Daoy (cell line): ENCODE results near the gene DPH2. TPM values are rescaled to one million over a fixed set of nuclear protein-coding genes. Genes with fewer than 3 reads are reported as not detected.

Experiments
- DNase-seq: peaks from one replicate; pipeline ENCODE4 v3.0.0-alpha.2; 2015; ENCODE audit warnings: low read depth
- total RNA-seq: library from RNA; depleted of rRNA; stranded (reverse); fragments of >200 nt; shearing (Covaris generic); gene quantifications from 2 replicates; pipeline ENCODE4 v1.2.3, GENCODE V29; 2014; rRNA removed

Gene DPH2, protein sequence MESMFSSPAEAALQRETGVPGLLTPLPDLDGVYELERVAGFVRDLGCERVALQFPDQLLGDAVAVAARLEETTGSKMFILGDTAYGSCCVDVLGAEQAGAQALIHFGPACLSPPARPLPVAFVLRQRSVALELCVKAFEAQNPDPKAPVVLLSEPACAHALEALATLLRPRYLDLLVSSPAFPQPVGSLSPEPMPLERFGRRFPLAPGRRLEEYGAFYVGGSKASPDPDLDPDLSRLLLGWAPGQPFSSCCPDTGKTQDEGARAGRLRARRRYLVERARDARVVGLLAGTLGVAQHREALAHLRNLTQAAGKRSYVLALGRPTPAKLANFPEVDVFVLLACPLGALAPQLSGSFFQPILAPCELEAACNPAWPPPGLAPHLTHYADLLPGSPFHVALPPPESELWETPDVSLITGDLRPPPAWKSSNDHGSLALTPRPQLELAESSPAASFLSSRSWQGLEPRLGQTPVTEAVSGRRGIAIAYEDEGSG
- 64.7 and 88.9 TPM in 2 replicates for total RNA-seq

GRCh38 chr1:43969746-43970466, at the start of gene DPH2:
Gene DPH2 (plus strand): TSS chr1:43970010. CDS start chr1:43970176, 166 bp downstream.
- peak; percentile 98 for DNase-seq

GRCh38 chr1:43921022-43921421, 48.8 kb upstream of the DPH2 start:
- no peak for DNase-seq

DNA sequence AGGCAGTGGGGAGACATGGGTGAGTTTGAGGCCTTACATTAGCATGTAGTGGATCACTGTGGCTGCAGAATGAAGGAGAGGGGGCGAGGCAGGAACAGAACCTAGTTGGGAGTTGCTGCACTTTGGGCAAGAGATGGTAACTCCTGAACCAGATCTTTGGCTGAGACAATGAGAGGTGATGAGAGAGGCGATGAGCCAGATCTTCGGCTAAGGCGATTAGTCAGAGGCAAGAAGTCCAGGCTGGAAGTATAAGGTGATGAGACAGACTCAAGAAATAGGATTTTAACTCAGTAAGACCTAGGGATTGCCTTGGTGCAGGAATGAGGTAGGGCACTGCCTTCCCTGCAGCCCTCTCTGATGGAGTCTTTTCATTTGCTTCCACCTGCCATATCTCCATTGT, 45.3 kb upstream of the DPH2 start:
- no peak for DNase-seq

GRCh38 chr1:43925846-43926245, 44.0 kb upstream of the DPH2 start:
- DNase-seq = no peak

- DNase-seq = no peak
Observed at GRCh38 chr1:43930168-43930948, 39.5 kb upstream of the DPH2 start.

DNA sequence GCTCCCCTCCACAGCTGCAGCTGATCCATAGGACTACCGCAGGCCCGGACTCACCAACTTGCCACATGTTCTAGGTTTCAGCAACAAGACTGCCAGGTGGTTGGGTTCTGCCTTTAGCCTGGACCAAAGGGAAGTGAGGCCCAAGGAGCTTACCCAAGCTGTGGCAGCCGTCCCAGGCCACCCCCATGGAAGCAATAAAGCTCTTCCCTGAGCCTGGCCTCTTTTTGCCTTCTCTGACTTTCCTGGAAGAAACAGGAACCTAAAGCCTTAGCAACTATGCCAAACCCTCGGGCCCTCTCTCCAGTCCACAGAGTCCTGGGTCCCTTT, 38.9 kb upstream of the DPH2 start:
- no peak for DNase-seq

GRCh38 chr1:43931711-43932660, 37.8 kb upstream of the DPH2 start:
- no peak for DNase-seq

- peak; percentile 68 for DNase-seq
Observed at GRCh38 chr1:43932786-43933385, 36.9 kb upstream of the DPH2 start.

- peak; percentile 67 for DNase-seq
Observed at GRCh38 chr1:43933386-43934100, 36.3 kb upstream of the DPH2 start, which contains the start of gene ARTN. Gene ARTN (plus strand): TSS chr1:43933801. CDS start chr1:43935657, 1,856 bp downstream.

DNA sequence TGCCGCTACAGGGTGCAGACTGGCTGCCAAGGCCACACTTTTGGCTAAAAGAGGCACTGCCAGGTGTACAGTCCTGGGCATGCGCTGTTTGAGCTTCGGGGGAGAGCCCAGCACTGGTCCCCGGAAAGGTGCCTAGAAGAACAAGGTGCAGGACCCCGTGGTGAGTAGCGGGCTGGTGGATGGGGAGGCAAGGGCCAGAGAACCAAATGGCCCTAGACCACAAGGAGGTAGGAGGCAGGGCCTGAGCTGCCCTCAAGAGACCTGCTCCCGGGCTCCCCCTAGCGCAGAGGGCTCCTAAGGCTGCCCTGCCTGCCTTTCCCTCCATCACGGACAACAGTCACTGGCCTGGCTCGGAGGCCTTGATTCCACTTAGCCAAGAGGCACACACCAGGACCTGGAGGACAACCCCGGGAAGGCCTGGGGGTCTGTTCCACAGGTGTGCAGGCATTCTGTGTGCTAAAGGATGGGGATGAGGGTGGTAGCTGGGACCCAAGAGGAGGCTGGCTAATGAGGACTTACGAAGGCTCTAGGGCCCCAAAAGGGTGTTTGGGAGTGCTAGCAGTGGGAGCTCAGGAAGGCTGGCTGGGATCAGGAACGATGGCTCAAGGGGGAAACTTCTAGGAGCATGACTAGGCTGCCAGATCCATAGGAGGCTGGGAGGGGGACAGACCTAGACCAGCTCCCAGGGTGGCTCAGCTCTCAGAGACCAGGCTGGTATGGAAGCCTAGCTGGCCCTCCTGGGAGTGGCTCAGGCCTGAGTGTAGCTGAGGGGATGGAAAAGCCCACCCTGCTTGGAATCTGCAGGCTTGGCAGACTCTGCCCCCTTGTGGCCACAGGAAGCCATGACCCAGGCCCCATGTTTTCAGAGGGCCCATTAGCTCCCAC, 35.5 kb upstream of the DPH2 start:
- DNase-seq = peak; percentile 77

DNA sequence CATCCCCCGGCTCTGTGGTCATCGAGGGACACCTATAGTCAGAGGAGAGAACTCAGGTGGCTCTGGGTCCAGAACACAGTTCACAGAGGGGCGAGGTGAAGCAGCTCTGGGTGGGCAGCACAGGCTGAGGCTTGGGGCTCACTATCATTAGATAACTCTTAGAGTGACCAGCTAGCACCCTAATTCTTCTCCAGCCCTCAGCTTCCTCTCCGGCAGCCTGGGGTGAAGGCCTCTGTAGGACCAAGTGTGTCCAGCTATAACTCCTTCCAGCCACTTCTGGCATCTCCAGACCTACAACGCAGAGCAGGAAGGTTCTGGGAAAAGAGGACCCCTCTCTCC, 34.9 kb upstream of the DPH2 start:
- DNase-seq = no peak

DNA sequence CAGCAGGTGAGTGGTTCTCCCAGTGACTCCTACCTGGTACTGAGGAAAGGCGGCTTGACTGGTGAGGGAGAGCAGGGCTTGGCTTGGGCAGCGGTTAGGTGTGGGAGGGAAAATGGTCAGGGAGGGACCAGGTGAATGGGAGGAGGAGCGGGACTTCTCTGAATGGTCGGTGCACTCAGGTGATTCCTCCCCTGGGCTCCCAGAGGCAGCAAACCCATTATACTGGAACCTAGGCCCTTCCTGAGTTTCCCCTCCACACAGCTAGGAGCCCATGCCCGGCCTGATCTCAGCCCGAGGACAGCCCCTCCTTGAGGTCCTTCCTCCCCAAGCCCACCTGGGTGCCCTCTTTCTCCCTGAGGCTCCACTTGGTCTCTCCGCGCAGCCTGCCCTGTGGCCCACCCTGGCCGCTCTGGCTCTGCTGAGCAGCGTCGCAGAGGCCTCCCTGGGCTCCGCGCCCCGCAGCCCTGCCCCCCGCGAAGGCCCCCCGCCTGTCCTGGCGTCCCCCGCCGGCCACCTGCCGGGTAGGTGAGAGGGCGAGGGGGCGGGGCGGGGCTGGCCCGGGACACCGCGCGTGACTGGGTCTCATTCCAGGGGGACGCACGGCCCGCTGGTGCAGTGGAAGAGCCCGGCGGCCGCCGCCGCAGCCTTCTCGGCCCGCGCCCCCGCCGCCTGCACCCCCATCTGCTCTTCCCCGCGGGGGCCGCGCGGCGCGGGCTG, 33.9 kb upstream of the DPH2 start:
- DNase-seq = no peak

DNA sequence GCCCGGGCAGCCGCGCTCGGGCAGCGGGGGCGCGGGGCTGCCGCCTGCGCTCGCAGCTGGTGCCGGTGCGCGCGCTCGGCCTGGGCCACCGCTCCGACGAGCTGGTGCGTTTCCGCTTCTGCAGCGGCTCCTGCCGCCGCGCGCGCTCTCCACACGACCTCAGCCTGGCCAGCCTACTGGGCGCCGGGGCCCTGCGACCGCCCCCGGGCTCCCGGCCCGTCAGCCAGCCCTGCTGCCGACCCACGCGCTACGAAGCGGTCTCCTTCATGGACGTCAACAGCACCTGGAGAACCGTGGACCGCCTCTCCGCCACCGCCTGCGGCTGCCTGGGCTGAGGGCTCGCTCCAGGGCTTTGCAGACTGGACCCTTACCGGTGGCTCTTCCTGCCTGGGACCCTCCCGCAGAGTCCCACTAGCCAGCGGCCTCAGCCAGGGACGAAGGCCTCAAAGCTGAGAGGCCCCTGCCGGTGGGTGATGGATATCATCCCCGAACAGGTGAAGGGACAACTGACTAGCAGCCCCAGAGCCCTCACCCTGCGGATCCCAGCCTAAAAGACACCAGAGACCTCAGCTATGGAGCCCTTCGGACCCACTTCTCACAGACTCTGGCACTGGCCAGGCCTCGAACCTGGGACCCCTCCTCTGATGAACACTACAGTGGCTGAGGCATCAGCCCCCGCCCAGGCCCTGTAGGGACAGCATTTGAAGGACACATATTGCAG, 33.2 kb upstream of the DPH2 start:
- no peak for DNase-seq

GRCh38 chr1:43937179-43937865, 32.5 kb upstream of the DPH2 start:
- no peak for DNase-seq

GRCh38 chr1:43938383-43938782, 31.4 kb upstream of the DPH2 start:
- no peak for DNase-seq

- no peak for DNase-seq
Observed at GRCh38 chr1:43938892-43939587, 30.8 kb upstream of the DPH2 start.
